Measurements from ENCODE around the gene INTS7.

INTS7 gene, protein sequence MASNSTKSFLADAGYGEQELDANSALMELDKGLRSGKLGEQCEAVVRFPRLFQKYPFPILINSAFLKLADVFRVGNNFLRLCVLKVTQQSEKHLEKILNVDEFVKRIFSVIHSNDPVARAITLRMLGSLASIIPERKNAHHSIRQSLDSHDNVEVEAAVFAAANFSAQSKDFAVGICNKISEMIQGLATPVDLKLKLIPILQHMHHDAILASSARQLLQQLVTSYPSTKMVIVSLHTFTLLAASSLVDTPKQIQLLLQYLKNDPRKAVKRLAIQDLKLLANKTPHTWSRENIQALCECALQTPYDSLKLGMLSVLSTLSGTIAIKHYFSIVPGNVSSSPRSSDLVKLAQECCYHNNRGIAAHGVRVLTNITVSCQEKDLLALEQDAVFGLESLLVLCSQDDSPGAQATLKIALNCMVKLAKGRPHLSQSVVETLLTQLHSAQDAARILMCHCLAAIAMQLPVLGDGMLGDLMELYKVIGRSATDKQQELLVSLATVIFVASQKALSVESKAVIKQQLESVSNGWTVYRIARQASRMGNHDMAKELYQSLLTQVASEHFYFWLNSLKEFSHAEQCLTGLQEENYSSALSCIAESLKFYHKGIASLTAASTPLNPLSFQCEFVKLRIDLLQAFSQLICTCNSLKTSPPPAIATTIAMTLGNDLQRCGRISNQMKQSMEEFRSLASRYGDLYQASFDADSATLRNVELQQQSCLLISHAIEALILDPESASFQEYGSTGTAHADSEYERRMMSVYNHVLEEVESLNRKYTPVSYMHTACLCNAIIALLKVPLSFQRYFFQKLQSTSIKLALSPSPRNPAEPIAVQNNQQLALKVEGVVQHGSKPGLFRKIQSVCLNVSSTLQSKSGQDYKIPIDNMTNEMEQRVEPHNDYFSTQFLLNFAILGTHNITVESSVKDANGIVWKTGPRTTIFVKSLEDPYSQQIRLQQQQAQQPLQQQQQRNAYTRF
- total RNA-seq: 26.5 to 41.2 reads per million in 2 experiments

- DNase-seq (ENCODE audit: low read depth): peak; percentile 96
These were observed at the start of gene INTS7, which contains the start of gene DTL for GRCh38 chr1:212035123-212035834. TSS of gene INTS7 (minus strand) at chr1:212035557. CDS start at chr1:212035437, 120 bp downstream. TSS of gene DTL (plus strand) at chr1:212035748. CDS start at chr1:212035891, 143 bp downstream.

- DNase-seq (ENCODE audit: low read depth): no peak
These were observed 47.5 kb upstream of the INTS7 start for GRCh38 chr1:212082765-212083406.

DNA sequence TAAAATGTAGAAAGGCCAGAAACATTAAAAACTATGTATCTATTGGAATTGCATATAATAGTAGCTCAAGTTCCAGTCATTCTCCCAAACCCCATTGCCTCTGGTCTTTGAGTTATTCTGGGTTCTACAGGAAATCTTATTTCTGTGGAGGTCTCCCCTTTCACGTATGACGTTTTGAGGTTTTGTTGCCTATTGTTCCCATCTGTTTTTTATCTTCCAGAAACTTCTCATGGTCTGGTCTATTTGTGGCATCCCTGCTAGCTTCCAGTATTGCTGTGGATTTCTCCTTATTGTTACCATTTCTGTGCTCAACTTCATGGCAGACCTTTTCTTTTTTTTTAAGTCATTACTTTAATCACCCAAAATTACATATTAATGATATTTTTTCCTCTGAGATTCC lies 43.5 kb upstream of the INTS7 start:
- no peak for DNase-seq (ENCODE audit: low read depth)

DNA sequence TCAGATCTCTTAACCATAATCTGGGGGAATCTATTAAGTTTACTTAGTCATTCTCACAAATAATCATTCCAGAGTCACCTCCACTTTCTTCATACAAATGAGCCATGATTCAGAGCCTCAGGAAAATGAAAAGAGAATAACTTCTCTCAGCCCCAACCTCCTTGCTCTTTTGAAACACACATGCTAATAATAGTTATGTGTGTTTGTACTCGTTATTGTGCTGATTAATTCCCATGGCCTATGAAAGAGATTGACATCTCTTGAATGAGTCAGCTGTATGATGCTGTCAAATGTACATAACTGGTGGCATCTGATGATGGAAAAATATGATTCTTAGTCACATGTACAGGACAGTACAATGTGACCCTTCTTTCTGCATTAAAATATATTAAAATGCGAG lies 41.7 kb upstream of the INTS7 start:
- DNase-seq (ENCODE audit: low read depth): no peak

DNA sequence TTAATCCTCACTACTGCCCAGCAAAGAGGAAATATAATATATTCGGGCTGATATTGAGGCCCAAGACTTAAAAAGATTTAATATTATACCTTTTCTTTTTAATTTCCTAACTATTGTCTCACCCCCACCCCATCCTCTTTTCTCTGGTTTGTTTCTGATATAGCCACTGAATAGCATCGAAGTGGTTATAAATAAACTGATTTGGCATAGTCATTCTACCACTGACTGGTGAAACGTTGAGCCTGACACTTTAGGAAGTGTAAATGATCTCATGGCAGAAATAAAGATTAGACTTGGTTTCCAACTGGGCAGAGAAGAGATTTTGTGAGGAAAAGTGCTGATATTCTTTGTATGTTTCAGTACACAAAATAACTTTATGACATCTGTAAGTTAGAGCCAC lies 39.5 kb upstream of the INTS7 start:
- DNase-seq (ENCODE audit: low read depth): no peak

GRCh38 chr1:212074313-212074712 lies 39.0 kb upstream of the INTS7 start:
- no peak for DNase-seq (ENCODE audit: low read depth)

DNA sequence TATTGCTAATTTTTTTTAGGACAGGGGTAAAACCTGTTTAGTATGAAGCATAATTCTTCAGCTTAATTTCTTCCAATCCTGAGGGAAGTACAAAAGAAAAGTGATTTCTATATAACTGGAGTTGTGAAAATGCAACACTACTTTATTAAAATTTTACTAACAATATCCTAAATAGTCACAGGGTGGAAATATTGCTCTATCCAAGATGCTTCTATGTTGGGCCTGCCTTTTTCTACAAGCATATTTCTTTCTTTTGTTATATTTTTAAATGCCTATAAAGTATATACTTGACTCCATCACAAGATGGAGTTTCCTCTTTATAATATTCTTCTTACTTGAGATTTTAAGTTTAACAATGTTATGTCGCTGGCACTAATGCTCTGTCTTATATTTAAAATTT lies 38.1 kb upstream of the INTS7 start:
- no peak for DNase-seq (ENCODE audit: low read depth)

DNA sequence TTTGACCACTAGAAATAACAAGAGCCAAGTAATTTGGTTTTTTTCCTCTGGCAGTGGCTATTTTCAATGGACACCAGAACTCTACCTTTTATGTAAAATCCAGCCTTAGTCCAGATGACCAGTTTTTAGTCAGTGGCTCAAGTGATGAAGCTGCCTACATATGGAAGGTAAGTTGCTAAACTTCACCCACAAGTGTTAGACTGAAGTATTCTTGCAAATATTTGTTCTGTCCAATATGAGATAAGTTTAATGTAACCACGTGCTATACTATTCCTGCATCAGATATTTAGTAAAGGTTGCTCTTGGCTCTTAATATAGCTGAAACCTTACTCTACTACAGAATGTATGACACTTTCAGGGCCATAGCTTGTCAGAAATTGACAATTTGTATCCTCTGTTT lies 36.7 kb upstream of the INTS7 start:
- DNase-seq (ENCODE audit: low read depth): no peak

- no peak for DNase-seq (ENCODE audit: low read depth)
These were observed 35.5 kb upstream of the INTS7 start for GRCh38 chr1:212070720-212071302.

GRCh38 chr1:212067787-212068186 lies 32.4 kb upstream of the INTS7 start:
- DNase-seq (ENCODE audit: low read depth): no peak

DNA sequence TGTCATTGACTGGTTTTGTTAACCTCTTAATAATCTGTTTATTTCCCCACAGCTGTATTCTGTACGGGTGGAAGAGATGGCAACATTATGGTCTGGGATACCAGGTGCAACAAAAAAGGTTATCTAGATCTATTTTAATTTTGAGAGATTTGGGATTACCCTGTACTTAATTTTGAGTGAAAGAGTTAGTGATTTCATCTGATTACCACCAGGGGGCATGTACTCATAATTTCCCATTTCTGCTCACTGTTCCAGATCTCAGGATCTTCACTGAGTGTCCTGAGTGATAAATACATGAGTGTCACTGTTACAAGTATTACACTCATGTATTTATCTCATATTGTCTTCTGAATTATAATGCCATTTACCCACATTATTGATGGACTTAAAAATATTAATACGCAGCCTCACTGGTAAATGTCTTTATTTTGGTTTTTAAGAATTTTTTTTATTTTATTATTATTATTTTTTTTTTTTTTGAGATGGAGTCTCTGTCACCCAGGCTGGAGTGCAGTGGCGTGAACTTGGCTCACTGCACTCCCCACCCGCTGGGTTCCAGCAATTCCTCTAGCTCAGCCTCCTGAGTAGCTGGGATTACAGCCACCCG lies 27.6 kb upstream of the INTS7 start:
- no peak for DNase-seq (ENCODE audit: low read depth)

GRCh38 chr1:212060632-212061472 lies 25.5 kb upstream of the INTS7 start:
- DNase-seq (ENCODE audit: low read depth): no peak

DNA sequence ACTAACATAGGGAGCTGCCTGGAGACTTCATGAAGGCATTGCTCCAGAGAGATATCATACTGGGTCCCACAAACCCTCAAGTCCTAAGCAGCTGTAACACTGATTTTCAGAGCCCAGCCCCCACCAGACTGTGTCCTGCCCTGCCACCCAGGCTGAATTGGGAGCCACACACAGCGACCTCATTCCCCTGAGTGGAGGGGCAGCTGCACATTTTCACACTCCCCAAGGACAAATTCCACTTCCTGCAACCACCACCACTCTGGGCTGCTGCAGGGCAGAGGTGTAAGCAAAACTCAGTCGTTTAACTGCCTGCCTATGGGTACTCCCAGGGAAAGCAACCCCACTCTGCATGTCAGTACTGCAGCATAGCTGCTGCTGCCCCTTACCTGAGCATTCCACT lies 20.0 kb upstream of the INTS7 start:
- DNase-seq (ENCODE audit: low read depth): no peak

DNA sequence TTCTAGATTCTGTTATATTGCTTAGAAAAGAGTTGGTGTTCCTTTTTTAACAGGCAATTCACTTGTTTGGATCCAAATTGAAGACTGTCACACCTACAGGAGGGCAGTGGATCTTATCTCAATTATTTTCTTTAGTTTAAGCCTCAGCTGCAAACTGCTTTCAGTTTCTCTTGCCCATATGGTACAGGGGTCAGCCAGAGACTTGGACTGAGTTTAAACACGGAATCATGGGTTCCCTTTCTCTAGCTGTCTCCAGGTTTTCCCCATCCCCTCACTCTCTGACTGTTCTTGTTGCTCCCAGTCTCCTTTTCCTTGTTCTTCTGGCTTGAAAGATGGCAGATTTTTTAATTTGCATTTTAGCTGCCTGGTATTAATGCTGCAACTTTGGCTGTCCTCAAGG lies 18.6 kb upstream of the INTS7 start:
- no peak for DNase-seq (ENCODE audit: low read depth)

- DNase-seq (ENCODE audit: low read depth): no peak
These were observed 10.6 kb upstream of the INTS7 start for GRCh38 chr1:212045981-212046380.

- DNase-seq (ENCODE audit: low read depth): no peak
These were observed 9.5 kb upstream of the INTS7 start for GRCh38 chr1:212044851-212045250.

GRCh38 chr1:212042436-212042835 lies 7.1 kb upstream of the INTS7 start:
- DNase-seq (ENCODE audit: low read depth): no peak

DNA sequence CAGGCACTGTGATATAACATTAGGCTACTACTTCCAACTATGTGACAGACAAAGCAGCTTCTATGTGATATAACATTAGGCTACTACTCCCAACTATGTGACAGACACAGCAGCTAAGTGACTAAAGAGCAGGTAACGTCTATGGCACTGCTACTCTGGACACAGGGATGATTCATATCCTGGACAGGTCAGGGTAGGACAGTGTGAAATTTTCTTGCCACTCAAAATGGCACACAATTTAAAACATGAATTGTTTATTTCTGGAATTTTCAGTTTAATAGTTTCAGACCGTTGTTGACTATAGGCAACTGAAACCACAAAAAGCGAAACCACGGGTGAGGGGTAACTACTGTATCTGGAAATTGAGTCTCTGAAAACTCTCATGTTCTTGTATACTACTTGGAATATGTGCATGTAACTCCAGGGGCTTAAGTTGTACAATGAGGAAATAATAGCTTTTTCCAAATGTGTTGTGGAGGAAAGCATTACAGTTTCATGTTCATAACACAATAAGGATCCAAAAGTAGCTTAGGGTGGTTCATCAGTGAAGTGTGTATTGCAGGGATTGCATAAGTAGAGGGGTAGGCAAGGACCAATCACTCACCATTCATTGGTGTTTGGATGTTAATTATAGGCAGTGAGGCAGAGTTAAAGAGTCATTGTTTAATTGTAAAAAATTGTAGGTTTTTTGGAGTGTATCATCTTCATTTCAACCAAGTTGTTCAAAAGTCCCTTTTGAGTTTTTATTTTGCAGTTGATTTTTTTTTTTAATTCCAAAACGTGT lies 5.5 kb upstream of the INTS7 start:
- no peak for DNase-seq (ENCODE audit: low read depth)

GRCh38 chr1:212039622-212040021 lies 4.3 kb upstream of the INTS7 start:
- no peak for DNase-seq (ENCODE audit: low read depth)

All from T follicular helper cell (primary cell).